IMR-90 (cell line): ENCODE data around the gene THRB.

Experiments used
- CEBPB ChIP-seq: IDR thresholded peaks from 2 replicates; pipeline ENCODE4 v1.6.1; 2012; ENCODE audit warnings: low read depth, low read length, improper control_type of control experiment
- CTCF ChIP-seq: conservative IDR thresholded peaks from 2 replicates; pipeline ENCODE4 v1.5.1; 2012; ENCODE audit warnings: mild to moderate bottlenecking, low read depth, low read length, improper control_type of control experiment
- ELK1 ChIP-seq: fragments of 150-350 bp; IDR thresholded peaks from 2 replicates; pipeline ENCODE4 v1.6.1; 2016; ENCODE audit warnings: low read depth, mild to moderate bottlenecking, low read length, moderate library complexity, borderline replicate concordance
- MXI1 ChIP-seq: IDR thresholded peaks from 2 replicates; pipeline ENCODE4 v1.6.1; 2012; ENCODE audit warnings: low read depth, mild to moderate bottlenecking, low read length, moderate library complexity, borderline replicate concordance
- NFE2L2 ChIP-seq: fragments of 150-350 bp; IDR thresholded peaks from 2 replicates; pipeline ENCODE4 v1.6.1; 2016; ENCODE audit warnings: low read depth, mild to moderate bottlenecking, low read length
- POLR2A ChIP-seq: IDR thresholded peaks from 2 replicates; pipeline ENCODE4 v1.6.1; 2012; ENCODE audit warnings: mild to moderate bottlenecking, low read depth, low read length
- RAD21 ChIP-seq: IDR thresholded peaks from 2 replicates; pipeline ENCODE4 v1.6.1; 2012; ENCODE audit warnings: low read length, improper control_type of control experiment
- RCOR1 ChIP-seq: IDR thresholded peaks from 2 replicates; pipeline ENCODE4 v1.6.1; 2012; ENCODE audit warnings: mild to moderate bottlenecking, low read length, improper control_type of control experiment; ENCODE audit not compliant: insufficient replicate concordance
- RFX5 ChIP-seq: IDR thresholded peaks from 2 replicates; pipeline ENCODE4 v1.8.0; 2012; ENCODE audit warnings: low read depth, mild to moderate bottlenecking, low read length, moderate library complexity
- USF2 ChIP-seq: fragments of 150-350 bp; IDR thresholded peaks from 2 replicates; pipeline ENCODE4 v1.6.1; 2017; ENCODE audit warnings: mild to moderate bottlenecking, antibody characterized with exemption, low read length, low read depth

GRCh38 chr3:24160424-24161095 is 334.1 kb downstream of the THRB start:
- TF ChIP-seq RCOR1 (no peak), CTCF (no peak), ELK1 (no peak), NFE2L2 (no peak), POLR2A (no peak), MXI1 (no peak), USF2 (no peak), RFX5 (no peak), CEBPB (no peak), RAD21 (no peak)
